Measurements from ENCODE around the gene BAD. TPM values are rescaled to one million over a fixed set of nuclear protein-coding genes. Genes with fewer than 3 reads are reported as not detected.

The BAD gene
- total and polyA plus RNA-seq, 2 of the 13 experiments (the other 11 are each of a cell fraction or from before 2014, with no cell fraction given), result 17.9 to 28.5 TPM

GRCh38 chr11:64225608-64226506 lies 58.6 kb downstream of the BAD start, which contains the start of the genes NUDT22 and TRPT1 (continued):
- TF ChIP-seq ARID5B (CRISPR knock-in tag; IDR thresholded peaks at IDR 0.05), result peak; percentile 17; the same call in 1 of the 2 replicates
- TF ChIP-seq BORCS8-MEF2B (CRISPR knock-in tag; IDR thresholded peaks at IDR 0.05), result peak; percentile 77
- TF ChIP-seq FOXA1 (IDR thresholded peaks at IDR 0.05), result no peak
- peak; percentile 45; the same call in 1 of the 2 replicates for TF ChIP-seq FOXA1 (CRISPR knock-in tag; IDR thresholded peaks at IDR 0.05)
- TF ChIP-seq ZNF431 (CRISPR knock-in tag; IDR thresholded peaks at IDR 0.05; ENCODE audit: borderline replicate concordance, low read depth), result no peak
- peak; percentile 64 for TF ChIP-seq SALL2 (CRISPR knock-in tag; IDR thresholded peaks at IDR 0.05)
- TF ChIP-seq NR3C1 (CRISPR knock-in tag; IDR thresholded peaks at IDR 0.05), result no peak
- no peak; the same call in 1 of the 2 replicates for TF ChIP-seq FOXA3 (CRISPR knock-in tag; IDR thresholded peaks at IDR 0.05)
- TF ChIP-seq ZNF564 (CRISPR knock-in tag; IDR thresholded peaks at IDR 0.05), result peak; percentile 39; the same call in 1 of the 2 replicates
- no peak for TF ChIP-seq TERF1 (CRISPR knock-in tag; IDR thresholded peaks at IDR 0.05)
- no peak for TF ChIP-seq POLR2AphosphoS2 (IDR thresholded peaks at IDR 0.05; ENCODE audit: low read depth, low read length)
- no peak for TF ChIP-seq ZNF446 (CRISPR knock-in tag; IDR thresholded peaks at IDR 0.05)
- no peak for TF ChIP-seq ZNF672 (CRISPR knock-in tag; IDR thresholded peaks at IDR 0.05)
- TF ChIP-seq REST (IDR thresholded peaks at IDR 0.05; ENCODE audit: borderline replicate concordance in 1 of 2, low read depth in 1 of 2, low read length in 2 of 2), result no peak
- no peak for TF ChIP-seq ZNF792 (CRISPR knock-in tag; IDR thresholded peaks at IDR 0.05)
- peak; percentile 66; the same call in 1 of the 2 replicates for TF ChIP-seq THAP9 (CRISPR knock-in tag; IDR thresholded peaks at IDR 0.05; ENCODE audit: borderline replicate concordance)
- no peak; the same call in 1 of the 2 replicates for TF ChIP-seq ZNF160 (CRISPR knock-in tag; IDR thresholded peaks at IDR 0.05)
